Spleen (tissue), 11 donors: ENCODE data around the gene CACNA1D. TPM values are rescaled to one million over a fixed set of nuclear protein-coding genes. Genes with fewer than 3 reads are reported as not detected.

Experiments used
- DNase-seq: peaks from one replicate; pipeline ENCODE4 v3.0.0-alpha.2; 2020
- H3K27ac ChIP-seq, 8 donors: fragments of 200-600 bp; sonication (generic) in 7 of 8; 1 replicate in 4 of 8; 2 replicates in 4 of 8; pipeline versions ENCODE4 v1.5.0 to v1.8.0; 2016 to 2021; ENCODE audit warnings: inconsistent platforms in 4 of 8, mild to moderate bottlenecking in 4 of 8, moderate library complexity in 1 of 8
- H3K27me3 ChIP-seq, 7 donors: fragments of 200-600 bp; sonication (generic) in 6 of 7; replicated peaks in 1 of 7; 1 replicate in 4 of 7; 2 replicates in 3 of 7; pipeline versions ENCODE4 v1.5.0 to v1.8.0; 2016 to 2021; ENCODE audit warnings: inconsistent platforms in 3 of 7, mild to moderate bottlenecking in 1 of 7
- H3K36me3 ChIP-seq, 6 donors: fragments of 200-600 bp; sonication (generic) in 5 of 6; 1 replicate in 4 of 6; 2 replicates in 2 of 6; pipeline versions ENCODE4 v1.5.0 to v1.8.0; 2016 to 2021; ENCODE audit warnings: inconsistent platforms in 2 of 6
- H3K4me1 ChIP-seq, 6 donors: fragments of 200-600 bp; sonication (generic) in 5 of 6; 1 replicate in 3 of 6; 2 replicates in 3 of 6; pipeline versions ENCODE4 v1.5.0 to v1.8.0; 2016 to 2021; ENCODE audit warnings: inconsistent platforms in 3 of 6
- H3K4me3 ChIP-seq, 8 donors: fragments of 200-600 bp; sonication (generic) in 7 of 8; 1 replicate in 4 of 8; 2 replicates in 4 of 8; pipeline versions ENCODE4 v1.5.0 to v1.8.0; 2016 to 2021; ENCODE audit warnings: inconsistent platforms in 4 of 8, mild to moderate bottlenecking in 4 of 8, moderate library complexity in 2 of 8
- H3K9me3 ChIP-seq, 8 donors: fragments of 200-600 bp; sonication (generic) in 7 of 8; 1 replicate in 4 of 8; 2 replicates in 4 of 8; pipeline versions ENCODE4 v1.5.0 to v1.8.0; 2016 to 2021; ENCODE audit warnings: inconsistent platforms in 4 of 8
- CTCF ChIP-seq, 11 experiments: fragments of 200-600 bp in 7 of 11; fragments of 450-650 bp in 4 of 11; sonication (generic) in 4 of 11; IDR thresholded peaks in 8 of 11; conservative IDR thresholded peaks in 3 of 11; 1 replicate in 7 of 11; 2 replicates in 4 of 11; pipeline versions ENCODE4 v1.4.0 to v1.8.0; 2016 to 2021; ENCODE audit warnings: antibody characterized with exemption in 11 of 11, inconsistent platforms in 4 of 11, mild to moderate bottlenecking in 1 of 11
- POLR2A ChIP-seq, 3 donors: fragments of 450-650 bp; IDR thresholded peaks; one replicate each; pipeline ENCODE4 v1.5.1; 2017; ENCODE audit warnings: antibody characterized with exemption in 3 of 3, mild to moderate bottlenecking in 1 of 3
- POLR2AphosphoS5 ChIP-seq, 3 donors: sonication (generic); formaldehyde crosslinking; IDR thresholded peaks; one replicate each; pipeline ENCODE4 v1.5.1; 2017; ENCODE audit warnings: antibody characterized with exemption in 3 of 3
- WGBS, 5 donors: extraction: QIAGEN DNeasy Blood & Tissue Kit in 3 of 5; methylation state at CpG; one replicate each; pipeline versions ENCODE4 v1.1.5 to v1.1.7; 2013 to 2018; 5-methylcytosine and 5-hydroxymethylcytosine counted together
- intact Hi-C: fragments of 100-400 bp; cut with DNase I; formaldehyde crosslinking; loops from one replicate; pipeline ENCODE4 v1.15.0; 2023; ENCODE audit warnings: low total_unique reads
- polyA plus RNA-seq, 3 donors: library from polyadenylated mRNA; stranded (reverse); fragments of 200-250 nt; gene quantifications; one replicate each; pipeline ENCODE4 v1.2.1, GENCODE V29; 2013
- total RNA-seq, 7 donors: library from RNA; depleted of rRNA in 3 of 7; stranded (reverse); fragments of >200 nt in 3 of 7; fragmentation: NEBNext Ultra II Directional in 4 of 7; extraction: Animal tissue kit (Norgen Biotek cat#: 25700) in 4 of 7; gene quantifications; one replicate each; pipeline versions ENCODE4 v1.1.0 to v1.2.1, GENCODE V29; 2016 to 2021
- donor health status: healthy with polysubstance abuse.
- donor health status: DM: no; HTN: no; CAD: no; lungs with moderate emphysema.
- donor health status: DM: no; HTN: no; CAD: no.
- donor health status: Bipolar disorder and iron deficiency.
- donor health status: healthy.
- donor health status: DM: no; HTN: no; CAD: no.
- donor health status: DM: yes; HTN: yes; CAD: no.

CACNA1D gene
- total and polyA plus RNA-seq, 10 donors: 0.55 to 89.3 (median 19.1) TPM

- DNase-seq: no peak
- WGBS, 5 donors: 74 to 89% (median 79%) methylated on average over 10 to 14 of the region's 14 CpGs
- H3K36me3 ChIP-seq: peaks cover 0 to 10% (median 0%) of the 10 kb centered on the region in 6 donors
- no peaks in the 10 kb centered on the region for H3K4me1 ChIP-seq
- H3K4me3 ChIP-seq: no peak overlapping the region
- intact Hi-C loops: no loop called here
- no peaks in the 10 kb centered on the region for H3K9me3 ChIP-seq
- peaks cover 0 to 11% (median 0%) of the 10 kb centered on the region in 7 donors for H3K27me3 ChIP-seq
- H3K27ac ChIP-seq: no peak overlapping the region
- no peak for TF ChIP-seq POLR2AphosphoS5 (IDR thresholded peaks at IDR 0.05)
- TF ChIP-seq CTCF (IDR thresholded peaks at IDR 0.05 in 8 of 11, conservative IDR thresholded peaks at IDR 0.05 in 3 of 11): no peak
- TF ChIP-seq POLR2A (IDR thresholded peaks at IDR 0.05): no peak
These were observed 269.8 kb downstream of the CACNA1D start for GRCh38 chr3:53764026-53764775.

- TF ChIP-seq POLR2AphosphoS5 (IDR thresholded peaks at IDR 0.05): no peak
- no peak for TF ChIP-seq POLR2A (IDR thresholded peaks at IDR 0.05)
- no peak for TF ChIP-seq CTCF (IDR thresholded peaks at IDR 0.05 in 8 of 11, conservative IDR thresholded peaks at IDR 0.05 in 3 of 11)
- H3K4me3 ChIP-seq: no peak overlapping the region
- H3K27me3 ChIP-seq: peaks cover 0 to 17% (median 0%) of the 10 kb centered on the region in 7 donors
- 78 to 91% (median 88%) methylated on average over 5 of the region's 5 CpGs for WGBS, 5 donors
- peaks cover 0 to 13% (median 0%) of the 10 kb centered on the region in 6 donors for H3K36me3 ChIP-seq
- DNase-seq: no peak
- no peak overlapping the region for H3K27ac ChIP-seq
- H3K4me1 ChIP-seq: no peaks in the 10 kb centered on the region
- H3K9me3 ChIP-seq: no peaks in the 10 kb centered on the region
- intact Hi-C loops: no loop called here
These were observed 271.3 kb downstream of the CACNA1D start for GRCh38 chr3:53765753-53766152.

- H3K4me3 ChIP-seq: no peak overlapping the region
- H3K36me3 ChIP-seq: peaks cover 0 to 7% (median 0%) of the 10 kb centered on the region in 6 donors
- intact Hi-C loops: no loop called here
- TF ChIP-seq POLR2A (IDR thresholded peaks at IDR 0.05): no peak
- no peak for TF ChIP-seq CTCF (IDR thresholded peaks at IDR 0.05 in 8 of 11, conservative IDR thresholded peaks at IDR 0.05 in 3 of 11)
- no peak for TF ChIP-seq POLR2AphosphoS5 (IDR thresholded peaks at IDR 0.05)
- DNase-seq: no peak
- 91 to 97% (median 94%) methylated on average over 7 of the region's 7 CpGs for WGBS, 5 donors
- no peak overlapping the region for H3K27ac ChIP-seq
- peaks cover 0 to 17% (median 0%) of the 10 kb centered on the region in 7 donors for H3K27me3 ChIP-seq
- no peaks in the 10 kb centered on the region for H3K9me3 ChIP-seq
- H3K4me1 ChIP-seq: no peaks in the 10 kb centered on the region
These were observed 272.3 kb downstream of the CACNA1D start for GRCh38 chr3:53766706-53767105.
